Measurements from ENCODE around the gene DHRS1. TPM values are rescaled to one million over a fixed set of nuclear protein-coding genes. Genes with fewer than 3 reads are reported as not detected.

Gene DHRS1
- total and polyA plus RNA-seq, 2 of the 4 experiments (the other 2 are of a cell fraction): 15.8 to 38.6 TPM

- H4K8ac ChIP-seq (ENCODE audit: low read depth in 2 of 2, low read length in 2 of 2): no peak overlapping the region
- no peak overlapping the region for H3K23ac ChIP-seq (ENCODE audit: low read depth, low read length)
Measured at GRCh38 chr14:24261969-24262327, 37.6 kb downstream of the DHRS1 start.

More at GRCh38 chr14:24261969-24262327, 37.6 kb downstream of the DHRS1 start:
- Histone ChIP-seq H3K18ac (ENCODE audit: low read depth, low read length) (no peak overlapping the region), H4K5ac (ENCODE audit: low read depth, low read length) (no peak overlapping the region), H2BK120ac (ENCODE audit: low read depth, low read length) (no peak overlapping the region), H3K36me3 (ENCODE audit: control insufficient read depth, insufficient read depth, low read length) (peaks cover 13% of the 10 kb centered on the region; the same call in 1 of the 2 replicates), H2BK5ac (ENCODE audit: low read depth, low read length, poor library complexity, severe bottlenecking) (no peak overlapping the region), H2AFZ (replicated peaks; ENCODE audit: low read length, poor library complexity) (no peak overlapping the region), H3K56ac (ENCODE audit: extremely low read depth, insufficient read depth, low read length) (no peak overlapping the region), H3K14ac (replicated peaks; ENCODE audit: low read depth, low read length) (no peak overlapping the region), H4K91ac (ENCODE audit: insufficient read depth, low read depth, low read length) (no peak overlapping the region), H3K27ac (ENCODE audit: insufficient read depth, low read length) (no peak overlapping the region), H3K4ac (ENCODE audit: low read depth, low read length) (no peak overlapping the region), H3K9ac (ENCODE audit: low read depth, low read length) (no peak overlapping the region), H3K9me1 (ENCODE audit: insufficient read depth, low read length) (peaks cover 16% of the 10 kb centered on the region; the same call in 1 of the 2 replicates), H3K4me3 (ENCODE audit: insufficient read depth, low read depth, low read length) (no peak overlapping the region), H3K4me2 (ENCODE audit: low read depth, low read length) (no peak overlapping the region), H2AK5ac (ENCODE audit: low read depth, low read length) (no peak overlapping the region), H2BK15ac (ENCODE audit: low read depth, low read length) (no peak overlapping the region), H3K4me1 (ENCODE audit: control insufficient read depth, insufficient read depth, low read length) (peaks cover 8% of the 10 kb centered on the region), H2AK9ac (replicated peaks; ENCODE audit: low read depth, low read length, poor library complexity) (no peak overlapping the region), H3K79me1 (ENCODE audit: low read depth in 1 of 2, low read length in 2 of 2) (peaks cover 0 to 2% of the 10 kb centered on the region in 2 experiments; a peak in 1 of 4 replicates), H3K9me3 (ENCODE audit: control insufficient read depth, insufficient read depth, low read length) (no peaks in the 10 kb centered on the region), H2BK20ac (ENCODE audit: low read depth, low read length) (no peak overlapping the region), H4K20me1 (ENCODE audit: insufficient read depth, low read length) (no peaks in the 10 kb centered on the region), H3K27me3 (ENCODE audit: control insufficient read depth, insufficient read depth, low read length) (no peaks in the 10 kb centered on the region)
- DNase-seq: no peak
- TF ChIP-seq RCOR1 (IDR thresholded peaks at IDR 0.05; ENCODE audit: insufficient replicate concordance, low read length) (no peak), SMC3 (IDR thresholded peaks at IDR 0.05; ENCODE audit: low read depth, low read length) (no peak), MAZ (IDR thresholded peaks at IDR 0.05; ENCODE audit: borderline replicate concordance, low read depth, low read length) (no peak), BHLHE40 (IDR thresholded peaks at IDR 0.05; ENCODE audit: low read depth, low read length) (no peak), NFE2L2 (IDR thresholded peaks at IDR 0.05; ENCODE audit: low read depth, low read length) (no peak)
- TF ChIP-seq, protein P1, sequence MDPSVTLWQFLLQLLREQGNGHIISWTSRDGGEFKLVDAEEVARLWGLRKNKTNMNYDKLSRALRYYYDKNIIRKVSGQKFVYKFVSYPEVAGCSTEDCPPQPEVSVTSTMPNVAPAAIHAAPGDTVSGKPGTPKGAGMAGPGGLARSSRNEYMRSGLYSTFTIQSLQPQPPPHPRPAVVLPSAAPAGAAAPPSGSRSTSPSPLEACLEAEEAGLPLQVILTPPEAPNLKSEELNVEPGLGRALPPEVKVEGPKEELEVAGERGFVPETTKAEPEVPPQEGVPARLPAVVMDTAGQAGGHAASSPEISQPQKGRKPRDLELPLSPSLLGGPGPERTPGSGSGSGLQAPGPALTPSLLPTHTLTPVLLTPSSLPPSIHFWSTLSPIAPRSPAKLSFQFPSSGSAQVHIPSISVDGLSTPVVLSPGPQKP (IDR thresholded peaks at IDR 0.05; ENCODE audit: borderline replicate concordance, low read depth, low read length): no peak
- dilution Hi-C loops (cut with HindIII; ENCODE audit: low sequenced_read_pairs, unreplicated experiment) (no loop called here), in situ Hi-C loops (cut with MboI; ENCODE audit: low sequenced_read_pairs) (no loop called here), intact Hi-C loops (cut with micrococcal nuclease) (no loop called here)
- ATAC-seq (ENCODE audit: low read depth): no peak
- BruUV-seq (replicated peaks): no TSS peak
- ChIA-PET CTCF (interaction anchor here (0.6 to 1.5 kb wide), 3 partner anchors 9 to 1062 kb away, joined by 3 to 4 read pairs (median 3); partner anchors contain the start of gene TINF2), POLR2A (ENCODE audit: unreplicated experiment) (no interaction called here)
- 79% methylated on average over 11 of the region's 19 CpGs; no CpG with 5 or more reads in 1 of the 2 experiments for WGBS, 2 experiments (ENCODE audit: extremely low coverage in 2 of 2, insufficient read length in 1 of 2)
